ENCODE measurements around the gene SV2C.
"Not testable (repeated sequence)": the region's sequence is repeated elsewhere in the genome, so short reads cannot be mapped to it uniquely, and the experiment has no call there.

SV2C gene

GRCh38 chr5:76363352-76364225 is 280.4 kb downstream of the SV2C start:
- DNase-seq, result no peak

GRCh38 chr5:76364226-76364589 is 281.0 kb downstream of the SV2C start:
- DNase-seq, result no peak

- DNase-seq, result no peak
Observed at GRCh38 chr5:76365561-76365960, 282.4 kb downstream of the SV2C start.

- no peak for DNase-seq
Observed at GRCh38 chr5:76366596-76366995, 283.4 kb downstream of the SV2C start.

- DNase-seq, result no peak
Observed at GRCh38 chr5:76367623-76368371, 284.6 kb downstream of the SV2C start.

GRCh38 chr5:76368941-76369340 is 285.8 kb downstream of the SV2C start:
- DNase-seq, result no peak

GRCh38 chr5:76369668-76370067 is 286.5 kb downstream of the SV2C start:
- DNase-seq, result not testable (repeated sequence)

- DNase-seq, result no peak
Observed at GRCh38 chr5:76371960-76372322, 288.8 kb downstream of the SV2C start.

GRCh38 chr5:76372323-76373054 is 289.3 kb downstream of the SV2C start:
- no peak for DNase-seq

GRCh38 chr5:76376148-76376865 is 293.1 kb downstream of the SV2C start:
- no peak for DNase-seq

- no peak for DNase-seq
Observed at GRCh38 chr5:76376866-76377230, 293.7 kb downstream of the SV2C start.

GRCh38 chr5:76378355-76378754 is 295.2 kb downstream of the SV2C start:
- no peak for DNase-seq

GRCh38 chr5:76379316-76379715 is 296.1 kb downstream of the SV2C start:
- no peak for DNase-seq

- no peak for DNase-seq
Observed at GRCh38 chr5:76379855-76380254, 296.7 kb downstream of the SV2C start.

- DNase-seq, result no peak
Observed at GRCh38 chr5:76380346-76381066, 297.3 kb downstream of the SV2C start.

- DNase-seq, result no peak
Observed at GRCh38 chr5:76383126-76383832, 300.1 kb downstream of the SV2C start.

- DNase-seq, result no peak
Observed at GRCh38 chr5:76384189-76384588, 301.0 kb downstream of the SV2C start.

- DNase-seq, result no peak
Observed at GRCh38 chr5:76384705-76385104, 301.5 kb downstream of the SV2C start.

- DNase-seq, result no peak
Observed at GRCh38 chr5:76385540-76385939, 302.4 kb downstream of the SV2C start.

GRCh38 chr5:76386360-76386759 is 303.2 kb downstream of the SV2C start:
- no peak for DNase-seq

- DNase-seq, result no peak
Observed at GRCh38 chr5:76388236-76388635, 305.1 kb downstream of the SV2C start.

Measured in cortex of kidney (tissue), 1 donor.